ENCODE results near the gene DYNC1H1.

The DYNC1H1 gene

GRCh38 chr14:101962503-101962874 is 1.9 kb upstream of the DYNC1H1 start (continued):
- no peak for TF ChIP-seq BCL6B (tag by site-specific recombination; IDR thresholded peaks at IDR 0.05)
- no peak for TF ChIP-seq ZNF202 (tag by site-specific recombination; IDR thresholded peaks at IDR 0.05; ENCODE audit: borderline replicate concordance)
- no peak for TF ChIP-seq TRIM28 (IDR thresholded peaks at IDR 0.05; ENCODE audit: borderline replicate concordance, low read length)
- no peak for TF ChIP-seq OSR2 (tag by site-specific recombination; IDR thresholded peaks at IDR 0.05)
- TF ChIP-seq ZNF394 (tag by site-specific recombination; IDR thresholded peaks at IDR 0.05; ENCODE audit: borderline replicate concordance), result 0 out of 2 replicates have a peak, but pooled peaks have one; percentile 18
- TF ChIP-seq ZBTB6 (tag by site-specific recombination; IDR thresholded peaks at IDR 0.05), result peak; percentile 73
- no peak for TF ChIP-seq ZNF140 (tag by site-specific recombination; IDR thresholded peaks at IDR 0.05)
- no peak for TF ChIP-seq SP3 (tag by site-specific recombination; IDR thresholded peaks at IDR 0.05)
- TF ChIP-seq TCF7L2 (IDR thresholded peaks at IDR 0.05; ENCODE audit: borderline replicate concordance, low read depth, low read length), result no peak
- peak; percentile 80 for TF ChIP-seq ZSCAN30 (tag by site-specific recombination; IDR thresholded peaks at IDR 0.05)
- TF ChIP-seq PRDM6 (tag by site-specific recombination; IDR thresholded peaks at IDR 0.05), result no peak
- TF ChIP-seq ZNF660 (tag by site-specific recombination; IDR thresholded peaks at IDR 0.05), result peak; percentile 94
- TF ChIP-seq ZFP37 (tag by site-specific recombination; IDR thresholded peaks at IDR 0.05), result no peak
- no peak for TF ChIP-seq ZNF350 (tag by site-specific recombination; IDR thresholded peaks at IDR 0.05)
- TF ChIP-seq ZEB2 (tag by site-specific recombination; IDR thresholded peaks at IDR 0.05), result peak; percentile 39; the same call in 1 of the 2 replicates
- no peak for TF ChIP-seq ZBTB26 (tag by site-specific recombination; optimal IDR thresholded peaks at IDR 0.05)
- no peak for TF ChIP-seq ZBTB10 (tag by site-specific recombination; IDR thresholded peaks at IDR 0.05)
- peak; percentile 50; the same call in 1 of the 2 replicates for TF ChIP-seq IKZF3 (tag by site-specific recombination; IDR thresholded peaks at IDR 0.05)
- no peak for TF ChIP-seq ZNF280D (tag by site-specific recombination; IDR thresholded peaks at IDR 0.05)
- peak; percentile 38; the same call in 1 of the 2 replicates for TF ChIP-seq PRDM10 (tag by site-specific recombination; IDR thresholded peaks at IDR 0.05)
- TF ChIP-seq ZNF549 (tag by site-specific recombination; IDR thresholded peaks at IDR 0.05), result no peak
- no peak for TF ChIP-seq REPIN1 (tag by site-specific recombination; IDR thresholded peaks at IDR 0.05; ENCODE audit: low read depth)
- TF ChIP-seq PRDM1 (tag by site-specific recombination; IDR thresholded peaks at IDR 0.05), result no peak
- no peak for TF ChIP-seq HOXD13 (CRISPR knock-in tag; IDR thresholded peaks at IDR 0.05; ENCODE audit: borderline replicate concordance)
- TF ChIP-seq ZNF837 (tag by site-specific recombination; IDR thresholded peaks at IDR 0.05), result no peak
- no peak for TF ChIP-seq ZNF585B (tag by site-specific recombination; IDR thresholded peaks at IDR 0.05)
